GM12878 (cell line): Measurements from ENCODE around the gene NHERF1. TPM values are rescaled to one million over a fixed set of nuclear protein-coding genes. Genes with fewer than 3 reads are reported as not detected.

Experiments used
- BCL11A ChIP-seq: IDR thresholded peaks from 2 replicates; pipeline ENCODE4 v1.6.1; 2011; ENCODE audit warnings: low read depth, low read length
- CREM ChIP-seq: IDR thresholded peaks from 2 replicates; pipeline ENCODE4 v1.6.1; 2014; ENCODE audit warnings: antibody characterized with exemption, low read depth
- ESRRA ChIP-seq: IDR thresholded peaks from 2 replicates; pipeline ENCODE4 v1.6.1; 2012; ENCODE audit warnings: mild to moderate bottlenecking, low read length, improper control_type of control experiment
- EZH2 ChIP-seq: IDR thresholded peaks from 2 replicates; pipeline ENCODE4 v1.6.1; 2012; ENCODE audit warnings: low read depth, mild to moderate bottlenecking, control low read depth, inconsistent platforms, low read length, borderline replicate concordance; ENCODE audit not compliant: control insufficient read depth
- IRF4 ChIP-seq: IDR thresholded peaks from 2 replicates; pipeline ENCODE4 v1.6.1; 2011; ENCODE audit warnings: low read depth, low read length
- MEF2A ChIP-seq: IDR thresholded peaks from 2 replicates; pipeline ENCODE4 v1.6.1; 2011; ENCODE audit warnings: low read depth, mild to moderate bottlenecking, low read length, moderate library complexity; ENCODE audit not compliant: insufficient read depth
- MTA2 ChIP-seq: fragments of 450-650 bp; IDR thresholded peaks from 2 replicates; pipeline ENCODE4 v1.6.1; 2016; ENCODE audit warnings: low read depth, mild to moderate bottlenecking, moderate library complexity
- MYB ChIP-seq: fragments of 150-350 bp; IDR thresholded peaks from 2 replicates; pipeline ENCODE4 v1.6.1; 2014; ENCODE audit warnings: mild to moderate bottlenecking, low read depth, low read length, borderline replicate concordance
- NFYB ChIP-seq: IDR thresholded peaks from 2 replicates; pipeline ENCODE4 v1.6.1; 2011; ENCODE audit warnings: low read depth, mild to moderate bottlenecking, low read length, improper control_type of control experiment, moderate library complexity; ENCODE audit not compliant: insufficient read depth
- NKRF ChIP-seq: fragments of 450-650 bp; conservative IDR thresholded peaks from 2 replicates; pipeline ENCODE4 v1.6.1; 2017; ENCODE audit warnings: mild to moderate bottlenecking, moderate library complexity
- RCOR1 ChIP-seq: conservative IDR thresholded peaks from 2 replicates; pipeline ENCODE4 v1.6.1; 2012; ENCODE audit warnings: low read depth, low read length, improper control_type of control experiment
- SMARCA5 ChIP-seq: fragments of 450-650 bp; IDR thresholded peaks from 2 replicates; pipeline ENCODE4 v1.6.1; 2017; ENCODE audit warnings: mild to moderate bottlenecking
- SREBF2 ChIP-seq: IDR thresholded peaks from 2 replicates; pipeline ENCODE4 v1.6.1; 2012; ENCODE audit warnings: mild to moderate bottlenecking, low read length
- ZNF384 ChIP-seq: IDR thresholded peaks from 2 replicates; pipeline ENCODE4 v1.6.1; 2012; ENCODE audit warnings: low read depth, mild to moderate bottlenecking, low read length, improper control_type of control experiment, borderline replicate concordance
- ZZZ3 ChIP-seq: IDR thresholded peaks from 2 replicates; pipeline ENCODE4 v1.6.1; 2011; ENCODE audit warnings: low read depth; ENCODE audit not compliant: control insufficient read depth, insufficient read length
- polyA plus RNA-seq, 11 experiments: library from polyadenylated mRNA; depleted of rRNA in 4 of 11; unstranded in 6 of 11; stranded (reverse) in 5 of 11; fragments of >200 nt; fragmentation: Nextera tagmentation in 4 of 11; fragmentation: Illumina TruSeq in 1 of 11; extraction: Ambion mirVana in 4 of 11; extraction: Trizol in 1 of 11; gene quantifications; 1 replicate in 1 of 11; 2 replicates in 10 of 11; pipeline versions ENCODE4 v1.2.1 to v1.2.3, GENCODE V29; 2011 to 2016; ENCODE audit warnings: inconsistent platforms in 2 of 11, missing spikeins in 2 of 11, low read depth in 1 of 11
- total RNA-seq, 4 experiments: library from RNA; depleted of rRNA in 3 of 4; stranded (reverse); fragments of >200 nt in 3 of 4; fragmentation: Illumina TruSeq in 1 of 4; extraction: Trizol in 1 of 4; gene quantifications; 2 replicates each; pipeline versions ENCODE4 v1.2.1 to v1.2.3, GENCODE V29; 2013 to 2021

NHERF1 gene
- total and polyA plus RNA-seq, 10 of the 15 experiments (the other 5 are each of a cell fraction or from before 2014, with no cell fraction given): 13.4 to 61.6 (median 39.0) TPM

- TF ChIP-seq NKRF (no peak), MYB (no peak), NFYB (no peak), IRF4 (no peak), CREM (no peak), MEF2A (no peak), BCL11A (no peak), RCOR1 (no peak), SMARCA5 (no peak), SREBF2 (no peak), ESRRA (no peak), ZZZ3 (no peak), EZH2 (no peak), ZNF384 (no peak), MTA2 (no peak)
Observed at GRCh38 chr17:74760404-74761105, 12.1 kb downstream of the NHERF1 start (continued).
